ENCODE results near the gene TCL1A. TPM values are rescaled to one million over a fixed set of nuclear protein-coding genes. Genes with fewer than 3 reads are reported as not detected.

The TCL1A gene
- total and polyA plus RNA-seq, 4 donors: 0.14 to 17.2 (median 0.68) TPM

GRCh38 chr14:95659990-95660385, 53.9 kb downstream of the TCL1A start (continued):
- TF ChIP-seq CTCF (IDR thresholded peaks at IDR 0.05; ENCODE audit: low read depth, low read length, missing input control) (no peak), RXRA (IDR thresholded peaks at IDR 0.05) (no peak)
- TF ChIP-seq, protein P1, sequence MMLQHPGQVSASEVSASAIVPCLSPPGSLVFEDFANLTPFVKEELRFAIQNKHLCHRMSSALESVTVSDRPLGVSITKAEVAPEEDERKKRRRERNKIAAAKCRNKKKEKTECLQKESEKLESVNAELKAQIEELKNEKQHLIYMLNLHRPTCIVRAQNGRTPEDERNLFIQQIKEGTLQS (IDR thresholded peaks at IDR 0.05): no peak

Small RNA genes lying within 50 kb of the gene (small RNA-seq; reads per million reads assigned to genes)
- not detected for gene RF02193

Other genes starting within 250 kb of the TCL1A start
- gene SYNE3, start 197.5 kb downstream of the TCL1A start, total RNA-seq: 1 to 10 TPM; 8.3 to 9.0 TPM
- 1 to 10 TPM in 1 of 2 donors, under 1 TPM in 1; 0.47 to 1.1 TPM for gene SYNE3, start 197.5 kb downstream of the TCL1A start, polyA plus RNA-seq
- 100 to 1,000 TPM in 1 of 2 donors, 10 to 100 TPM in 1; 28.4 to 172 TPM for gene GLRX5, start 179.1 kb downstream of the TCL1A start, total RNA-seq
- 10 to 100 TPM; 34.1 to 45.3 TPM for gene GLRX5, start 179.1 kb downstream of the TCL1A start, polyA plus RNA-seq
- gene TCL1B, start 27.7 kb downstream of the TCL1A start, total RNA-seq: under 1 TPM in 1 of 2 donors, not detected in 1; 0.19 TPM
- gene TCL1B, start 27.7 kb downstream of the TCL1A start, polyA plus RNA-seq: not detected
- under 1 TPM in 1 of 2 donors, not detected in 1; 0.14 TPM for gene TUNAR, start 162.7 kb upstream of the TCL1A start, total RNA-seq
- not detected for gene TUNAR, start 162.7 kb upstream of the TCL1A start, polyA plus RNA-seq

All from liver (tissue), 6 donors.